Measurements from ENCODE around the gene NOL7.

NOL7 gene

GRCh38 chr6:13597073-13597472, 18.1 kb upstream of the NOL7 start:
- no peak for DNase-seq (ENCODE audit: low spot score)

DNA sequence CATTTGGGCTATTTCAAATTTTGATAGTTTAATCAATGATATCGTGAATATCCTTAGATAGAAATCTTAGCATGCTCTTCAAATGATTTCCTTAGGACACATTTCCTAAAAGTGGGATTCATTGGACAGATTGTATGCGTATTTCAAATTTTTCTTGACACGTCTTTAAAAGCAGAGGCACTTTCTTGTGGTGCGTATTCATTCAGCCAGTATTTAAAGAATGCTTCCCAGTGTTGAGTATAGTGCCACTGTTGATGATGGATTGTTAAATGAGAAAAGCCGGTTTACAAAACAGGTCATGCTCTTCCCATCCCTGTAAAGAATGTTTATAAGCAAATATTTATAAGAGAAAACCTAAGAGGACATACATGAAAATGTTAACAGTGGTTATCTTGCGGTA, 15.1 kb upstream of the NOL7 start:
- no peak for DNase-seq (ENCODE audit: low spot score)

DNA sequence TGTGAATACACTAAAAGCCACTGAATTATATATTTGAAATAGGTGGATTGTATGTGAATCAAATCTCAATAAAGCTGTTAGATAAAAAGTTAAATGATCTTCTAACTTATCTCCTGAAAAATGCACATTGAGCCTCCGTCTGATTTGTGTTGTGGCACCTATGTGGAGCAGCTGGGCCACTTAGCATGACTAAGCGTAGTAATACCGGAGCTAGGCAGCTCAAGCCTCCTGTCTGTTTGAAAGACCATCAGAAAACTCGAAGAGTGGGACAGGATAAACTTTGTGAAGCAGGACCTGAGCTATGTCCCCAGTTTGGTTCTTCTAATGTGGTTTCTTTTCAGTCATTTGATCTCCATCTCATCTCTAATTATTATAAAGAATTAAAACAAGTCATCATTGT, 11.0 kb upstream of the NOL7 start:
- no peak for DNase-seq (ENCODE audit: low spot score)

GRCh38 chr6:13604546-13605416, 10.4 kb upstream of the NOL7 start:
- no peak for DNase-seq (ENCODE audit: low spot score)

DNA sequence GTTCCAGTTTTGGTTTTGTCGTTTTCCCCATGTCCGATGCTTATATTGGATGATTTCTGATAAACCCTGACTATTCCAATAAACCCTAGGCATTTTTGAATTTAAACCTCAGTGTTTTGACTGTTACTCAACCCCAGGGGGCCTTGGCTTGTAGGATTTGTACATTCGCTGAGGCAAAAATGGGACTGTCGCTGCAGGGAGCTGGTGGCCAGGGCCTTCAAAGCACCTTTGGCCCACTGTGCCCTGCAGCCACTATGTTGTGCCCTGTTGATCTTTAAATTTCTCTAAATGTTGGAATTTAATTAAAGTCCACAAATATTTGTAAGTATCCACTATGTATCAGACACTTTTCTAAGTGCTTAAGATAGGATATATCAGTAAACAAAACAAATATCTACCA, 9.5 kb upstream of the NOL7 start:
- DNase-seq (ENCODE audit: low spot score), result no peak

GRCh38 chr6:13611715-13612114, 3.4 kb upstream of the NOL7 start:
- no peak for DNase-seq (ENCODE audit: low spot score)

DNA sequence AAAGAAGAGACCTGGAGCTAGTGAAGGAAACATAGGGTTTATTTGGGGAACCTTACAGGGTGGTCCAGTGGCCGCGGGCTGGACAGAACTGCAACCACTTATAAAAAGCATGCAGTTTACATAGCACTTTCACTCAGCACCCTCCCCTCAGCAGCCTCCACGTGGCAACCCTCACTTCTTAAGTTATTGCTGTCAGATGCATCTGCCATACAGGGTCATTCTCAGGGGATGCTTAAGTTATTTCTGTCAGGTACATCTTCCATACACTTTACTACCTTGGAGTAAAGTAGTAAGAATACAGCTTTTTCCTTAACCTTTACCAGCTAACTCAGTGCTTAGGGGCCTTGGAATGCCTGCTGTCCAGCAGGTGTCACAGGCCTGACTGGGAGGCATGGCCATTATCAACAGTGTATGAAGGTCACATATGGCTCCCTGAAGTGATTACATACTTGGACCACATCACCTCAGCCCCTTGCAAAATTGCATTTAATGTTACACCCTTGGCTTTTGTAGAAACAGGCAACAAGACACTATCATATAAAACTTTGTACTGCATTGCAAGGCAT, 2.0 kb upstream of the NOL7 start:
- DNase-seq (ENCODE audit: low spot score), result no peak

DNA sequence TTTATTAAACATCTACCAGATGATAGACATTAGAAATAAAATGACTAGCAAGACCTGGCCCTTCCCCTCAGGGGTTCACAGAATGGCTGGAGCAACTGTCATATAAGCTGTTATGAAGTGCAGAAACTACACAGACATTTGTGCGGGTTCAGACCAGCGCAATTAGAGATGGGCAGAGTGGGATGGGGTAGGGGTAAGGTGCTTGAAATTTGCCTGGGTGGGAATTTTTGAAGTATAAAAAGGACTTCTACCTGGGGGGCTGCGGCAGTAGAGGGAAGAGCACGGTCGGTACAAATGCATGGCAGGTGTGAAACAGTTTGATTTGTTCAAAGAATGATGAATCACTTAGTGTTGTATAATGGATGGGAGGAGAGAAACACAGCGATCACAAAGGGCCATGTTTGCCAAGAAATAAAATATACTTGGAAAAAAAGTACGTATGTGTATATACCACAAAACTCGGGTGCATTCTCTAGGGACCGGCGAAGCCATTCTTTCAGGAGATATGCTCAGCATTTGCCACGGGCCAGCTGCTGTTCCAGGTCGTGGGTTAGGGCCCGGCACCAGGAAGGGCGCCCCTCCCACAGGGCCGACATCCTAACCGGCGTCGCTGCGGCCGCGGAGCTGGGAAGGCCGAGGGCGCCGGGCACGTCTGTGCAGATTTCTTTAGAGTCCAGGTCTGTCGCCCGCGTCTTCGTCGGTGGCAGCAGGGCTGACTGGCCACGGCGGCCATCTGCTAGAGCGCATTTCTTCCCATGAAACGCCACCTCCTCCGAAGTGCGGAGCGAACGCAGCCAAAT, 809 bp upstream of the NOL7 start:
- DNase-seq (ENCODE audit: low spot score), result peak; percentile 58

DNA sequence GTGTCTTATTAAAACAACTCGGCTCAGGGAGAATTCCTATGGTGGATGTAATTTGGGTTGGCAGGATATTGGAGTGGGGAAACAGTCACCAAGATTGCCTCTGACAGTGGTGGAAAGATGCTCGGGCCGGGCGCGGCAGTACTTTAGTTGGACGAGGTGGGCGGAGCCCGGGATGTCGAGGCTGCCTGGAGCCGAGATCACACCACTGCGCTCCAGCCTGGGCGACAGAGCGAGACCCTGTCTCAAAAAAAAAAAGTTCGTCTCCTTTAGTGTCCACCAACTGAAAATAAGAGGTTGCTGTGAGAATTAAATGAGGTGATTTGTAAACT, 621 bp downstream of the NOL7 start:
- DNase-seq (ENCODE audit: low spot score), result peak; percentile 60

GRCh38 chr6:13617066-13617465, 1.9 kb downstream of the NOL7 start:
- no peak for DNase-seq (ENCODE audit: low spot score)

DNA sequence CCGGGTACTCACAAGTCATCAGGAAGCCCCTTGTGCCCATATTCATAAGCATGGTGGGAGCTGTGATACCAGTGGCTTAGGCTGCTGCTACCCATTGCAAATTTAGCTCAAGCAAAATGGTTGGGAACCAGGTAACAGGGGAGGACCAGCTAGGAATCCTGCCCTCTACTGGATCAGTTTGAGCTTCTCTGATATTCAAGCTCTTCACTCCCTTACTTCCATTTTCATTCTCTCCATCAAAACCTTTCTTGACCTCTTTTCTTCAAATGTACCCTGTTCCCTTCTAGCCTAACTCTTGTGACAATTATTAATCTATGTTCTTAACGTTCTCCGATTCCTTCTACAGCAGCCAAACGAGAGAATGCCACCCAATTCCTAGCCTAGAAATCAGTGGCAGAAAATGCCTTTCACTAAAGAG, 9.7 kb downstream of the NOL7 start:
- peak; percentile 42 for DNase-seq (ENCODE audit: low spot score)

GRCh38 chr6:13629459-13630116, 14.5 kb downstream of the NOL7 start:
- DNase-seq (ENCODE audit: low spot score), result no peak

GRCh38 chr6:13630499-13630898, 15.4 kb downstream of the NOL7 start:
- DNase-seq (ENCODE audit: low spot score), result no peak

- no peak for DNase-seq (ENCODE audit: low spot score)
Measured at GRCh38 chr6:13633343-13633742, 18.2 kb downstream of the NOL7 start.

DNA sequence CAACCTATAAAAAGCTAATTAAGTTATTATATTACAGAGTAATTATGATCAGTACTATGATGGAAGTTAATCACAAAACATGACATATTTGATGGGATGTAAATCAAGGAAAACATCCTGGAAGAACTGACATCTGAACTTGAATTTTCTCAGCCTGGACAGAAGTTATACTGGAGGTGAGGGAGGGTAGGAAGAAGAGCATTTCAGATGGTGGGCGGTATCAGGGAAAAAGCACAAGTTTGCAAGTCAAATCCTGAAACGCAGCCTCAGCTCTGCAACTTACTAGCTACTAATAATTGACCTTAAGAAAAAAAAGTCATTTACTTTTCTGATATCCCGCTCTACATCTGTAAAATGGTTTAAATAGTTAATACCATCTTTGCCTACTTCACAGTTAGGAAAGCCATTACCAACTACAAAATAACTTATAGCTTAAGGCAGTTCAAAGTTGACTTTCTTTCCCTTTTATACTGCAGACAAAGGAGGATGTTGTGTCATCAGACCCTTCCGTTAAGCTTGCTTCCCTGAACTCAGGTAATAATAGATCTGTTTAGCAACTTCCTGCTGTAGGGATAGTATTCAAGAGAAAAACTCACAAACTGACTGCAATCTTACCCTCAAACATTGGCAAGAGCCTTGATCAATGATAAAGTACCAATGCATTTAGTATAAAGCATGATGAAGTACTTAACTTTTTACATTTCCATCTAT, 21.0 kb downstream of the NOL7 start:
- DNase-seq (ENCODE audit: low spot score), result no peak

DNA sequence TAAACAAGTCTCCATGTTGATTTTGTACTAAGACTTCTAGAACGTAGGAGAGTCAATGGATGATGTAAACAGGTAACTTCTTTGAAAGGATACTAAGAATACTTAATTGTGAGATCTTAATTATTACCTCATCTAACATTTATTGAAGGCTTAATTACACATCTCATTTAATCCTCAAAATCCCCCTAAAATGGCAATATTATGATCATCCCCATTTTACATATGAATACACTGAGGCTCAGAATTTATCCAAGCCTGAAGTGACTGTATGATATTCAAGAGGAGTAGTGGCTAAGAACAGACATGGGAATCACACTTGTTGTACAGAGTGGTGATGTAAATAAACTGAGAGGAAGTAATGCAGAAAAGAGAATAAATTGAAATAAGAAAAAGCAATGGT, 22.9 kb downstream of the NOL7 start:
- DNase-seq (ENCODE audit: low spot score), result no peak

DNA sequence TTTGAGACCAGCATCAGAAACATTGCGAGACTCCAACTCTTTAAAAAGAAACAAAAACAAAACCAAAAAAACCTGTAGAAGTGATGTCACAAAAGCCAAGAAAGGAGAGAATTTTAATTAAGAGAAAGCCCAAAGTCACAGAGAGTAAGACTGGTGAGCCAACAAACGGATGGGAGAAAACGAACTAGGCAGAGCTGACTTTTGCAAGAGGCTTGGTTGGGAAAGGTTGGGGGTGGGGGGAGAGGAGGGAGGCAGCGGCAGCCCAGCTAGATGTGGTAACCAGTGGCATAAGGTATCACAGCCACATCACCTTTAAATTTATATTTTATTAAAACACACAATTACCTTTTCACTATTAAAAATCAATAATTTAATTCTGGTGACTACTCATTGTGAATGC, 23.5 kb downstream of the NOL7 start:
- no peak for DNase-seq (ENCODE audit: low spot score)

DNA sequence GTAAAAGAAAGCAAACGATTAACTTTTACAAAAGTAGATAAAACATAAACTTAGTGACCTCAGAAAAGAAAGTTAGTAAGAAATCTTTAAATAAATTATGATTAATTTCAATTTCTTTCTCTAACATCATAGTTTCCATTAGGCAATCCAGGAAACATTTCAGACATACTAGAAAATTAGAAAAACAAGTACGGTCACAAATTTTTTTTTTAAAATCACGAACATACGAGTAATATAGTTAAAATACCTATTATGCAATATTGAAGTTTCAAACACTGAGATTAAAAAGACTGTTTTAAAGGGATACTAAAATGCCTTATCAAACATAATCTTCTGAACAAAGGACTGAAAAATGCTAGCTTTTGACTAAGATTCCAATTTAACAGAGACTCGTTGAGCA, 26.2 kb downstream of the NOL7 start:
- DNase-seq (ENCODE audit: low spot score), result no peak

GRCh38 chr6:13643125-13643524, 28.0 kb downstream of the NOL7 start:
- DNase-seq (ENCODE audit: low spot score), result no peak

GRCh38 chr6:13648850-13649249, 33.7 kb downstream of the NOL7 start:
- DNase-seq (ENCODE audit: low spot score), result no peak

GRCh38 chr6:13649393-13649792, 34.3 kb downstream of the NOL7 start:
- no peak for DNase-seq (ENCODE audit: low spot score)

DNA sequence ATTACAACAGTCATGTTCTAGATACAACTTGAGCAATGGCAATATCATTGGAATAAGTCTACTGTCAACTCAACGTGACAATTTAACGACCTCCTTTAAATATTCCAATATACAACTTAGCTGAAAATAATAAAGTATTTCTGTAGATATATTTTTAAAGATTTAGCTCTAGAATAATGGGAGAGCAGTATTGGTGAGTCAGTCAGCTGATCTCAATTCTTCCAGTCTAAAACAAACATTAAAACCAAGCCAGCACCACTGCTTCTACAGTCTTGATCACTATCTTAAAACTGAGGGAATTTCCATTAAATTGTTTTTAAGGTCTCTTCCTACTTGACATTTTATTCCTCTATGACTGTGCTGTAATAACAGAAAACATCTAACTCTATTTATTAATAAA, 38.2 kb downstream of the NOL7 start:
- peak; percentile 3 for DNase-seq (ENCODE audit: low spot score)

Data from AG08396 (cell line).